NOMO-1 treated with DMSO at 0.1 percent for 48 hours (cell line): Measurements from ENCODE around the gene BICC1.

Experiments
- DNase-seq: peaks from one replicate; lab custom pipeline; 2025; ENCODE audit not compliant: unreplicated experiment; lab: John Stamatoyannopoulos, UW

The BICC1 gene

GRCh38 chr10:58773944-58774343 is 261.3 kb downstream of the BICC1 start:
- DNase-seq: no peak

GRCh38 chr10:58775960-58776567 is 263.4 kb downstream of the BICC1 start:
- no peak for DNase-seq

GRCh38 chr10:58776568-58777318 is 264.1 kb downstream of the BICC1 start:
- DNase-seq: no peak

GRCh38 chr10:58778966-58779365 is 266.3 kb downstream of the BICC1 start:
- no peak for DNase-seq

- no peak for DNase-seq
Observed at GRCh38 chr10:58779594-58779993, 266.9 kb downstream of the BICC1 start.

- DNase-seq: no peak
Observed at GRCh38 chr10:58780476-58780875, 267.8 kb downstream of the BICC1 start.

- DNase-seq: peak; percentile 11
Observed at GRCh38 chr10:58781873-58782488, 269.3 kb downstream of the BICC1 start.

- DNase-seq: no peak
Observed at GRCh38 chr10:58782876-58783851, 270.5 kb downstream of the BICC1 start.

GRCh38 chr10:58784361-58784760 is 271.7 kb downstream of the BICC1 start:
- no peak for DNase-seq

- no peak for DNase-seq
Observed at GRCh38 chr10:58785354-58785753, 272.7 kb downstream of the BICC1 start.

- DNase-seq: no peak
Observed at GRCh38 chr10:58791137-58791536, 278.5 kb downstream of the BICC1 start.

- no peak for DNase-seq
Observed at GRCh38 chr10:58795560-58795959, 282.9 kb downstream of the BICC1 start.

GRCh38 chr10:58796242-58796641 is 283.6 kb downstream of the BICC1 start:
- DNase-seq: no peak

GRCh38 chr10:58796824-58797223 is 284.2 kb downstream of the BICC1 start:
- DNase-seq: no peak

GRCh38 chr10:58797356-58797755 is 284.7 kb downstream of the BICC1 start:
- DNase-seq: no peak

GRCh38 chr10:58802047-58802446 is 289.4 kb downstream of the BICC1 start:
- DNase-seq: no peak

- no peak for DNase-seq
Observed at GRCh38 chr10:58806323-58806722, 293.7 kb downstream of the BICC1 start.

- no peak for DNase-seq
Observed at GRCh38 chr10:58806970-58807628, 294.4 kb downstream of the BICC1 start.

- no peak for DNase-seq
Observed at GRCh38 chr10:58807629-58808022, 295.0 kb downstream of the BICC1 start.

GRCh38 chr10:58810751-58811150 is 298.1 kb downstream of the BICC1 start:
- no peak for DNase-seq

- DNase-seq: no peak
Observed at GRCh38 chr10:58813573-58813972, 300.9 kb downstream of the BICC1 start.
